HG02884 (cell line): ENCODE results near the gene UBE2V1.

Source experiments
- ATAC-seq: cut with Tn5 transposase; IDR thresholded peaks from one replicate; pipeline ENCODE4 v1.9.1; 2021; ENCODE audit warnings: mild to moderate bottlenecking, moderate library complexity; ENCODE audit not compliant: unreplicated experiment

Gene UBE2V1

DNA sequence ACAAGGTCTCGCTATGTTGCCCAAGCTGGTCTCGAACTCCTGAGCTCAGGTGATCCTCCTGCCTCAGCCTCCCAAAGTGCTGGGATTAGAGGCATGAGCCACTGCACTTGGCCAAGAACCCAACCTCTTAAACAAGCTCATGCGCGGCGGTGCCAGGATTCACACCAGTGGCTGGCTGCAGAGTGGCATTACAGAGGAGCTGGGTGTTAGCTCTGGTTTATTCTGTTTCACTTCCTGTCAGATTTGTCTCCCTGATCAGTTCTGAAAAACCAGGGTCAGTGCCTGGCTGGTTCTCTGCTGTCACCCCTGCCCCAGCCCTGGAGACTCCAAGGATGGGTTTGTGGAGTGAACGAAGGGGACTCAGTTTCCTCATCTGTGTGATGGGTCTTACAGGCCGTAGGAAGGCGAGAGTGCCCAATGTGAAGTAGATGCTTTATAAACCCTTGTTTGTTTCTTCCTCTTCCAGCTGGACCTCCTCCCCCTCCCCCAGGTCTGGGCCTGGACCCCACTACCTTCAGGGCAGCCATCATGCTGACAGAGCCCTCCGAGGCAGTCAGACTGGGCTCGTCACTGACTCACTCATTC is 63.4 kb downstream of the UBE2V1 start:
- ATAC-seq = no peak

DNA sequence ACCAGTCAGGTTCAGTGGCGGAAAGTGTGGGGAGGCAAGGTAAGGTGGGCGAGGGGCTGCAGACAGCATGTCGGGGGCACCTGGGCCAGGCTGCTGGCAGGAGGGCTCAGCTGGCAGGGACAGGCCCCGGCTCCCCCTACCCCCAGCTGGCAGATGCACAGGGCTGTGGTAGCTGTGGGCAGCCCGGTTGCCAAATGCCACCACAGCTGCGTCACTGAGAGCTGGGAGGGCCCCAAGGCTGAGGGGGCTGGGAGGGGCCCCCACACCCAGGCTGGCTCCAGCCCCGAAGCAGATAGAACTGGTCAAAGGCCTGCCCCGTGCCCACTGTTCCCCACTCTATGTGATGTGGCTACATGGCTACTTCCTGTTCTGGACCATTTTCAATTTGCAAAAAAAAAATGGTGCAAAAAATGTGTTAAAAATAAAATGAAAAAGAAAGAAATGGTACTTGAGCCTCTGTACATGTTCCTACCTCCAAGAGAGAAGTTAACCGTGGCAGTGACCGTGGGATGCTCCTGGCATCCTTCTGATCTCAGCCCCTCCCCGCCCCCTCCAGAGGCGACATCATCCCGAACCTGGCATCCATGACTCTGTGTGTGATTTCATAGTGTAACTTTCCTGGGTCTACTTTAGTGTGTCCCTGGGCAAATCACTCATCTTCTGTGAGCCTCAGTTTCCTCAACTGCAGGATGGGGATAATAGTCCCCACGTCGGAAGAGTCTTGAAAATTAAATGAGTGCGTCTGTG is 64.4 kb downstream of the UBE2V1 start:
- no peak for ATAC-seq

DNA sequence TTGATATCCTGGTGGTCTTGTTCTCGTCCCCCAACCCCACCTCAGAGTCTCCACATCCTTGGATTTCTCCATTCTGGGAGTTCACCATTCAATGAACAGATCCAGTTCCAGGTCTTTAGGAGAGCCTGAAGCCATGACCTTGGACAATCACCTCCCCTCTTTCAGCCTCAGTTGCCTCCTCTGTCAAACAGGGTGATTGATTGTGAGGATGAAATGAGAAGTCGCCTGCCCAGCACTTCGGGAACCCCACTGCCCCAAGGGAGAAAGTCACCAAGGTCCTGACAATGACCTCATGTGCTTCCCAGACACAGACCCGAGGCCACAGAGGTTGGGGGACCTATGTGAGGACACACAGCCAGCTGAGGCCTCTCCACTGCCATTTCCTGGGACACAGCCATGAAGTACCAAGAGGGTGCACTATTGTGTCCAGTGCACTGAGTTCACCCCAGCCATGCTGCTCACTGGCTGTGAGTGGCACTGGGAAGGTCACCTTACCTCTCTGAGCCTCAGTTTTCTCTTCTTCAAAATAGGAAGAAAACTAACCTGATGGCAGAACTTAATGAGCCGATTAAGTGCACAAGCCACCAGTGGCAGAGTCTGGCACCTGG is 68.5 kb downstream of the UBE2V1 start:
- ATAC-seq = no peak

DNA sequence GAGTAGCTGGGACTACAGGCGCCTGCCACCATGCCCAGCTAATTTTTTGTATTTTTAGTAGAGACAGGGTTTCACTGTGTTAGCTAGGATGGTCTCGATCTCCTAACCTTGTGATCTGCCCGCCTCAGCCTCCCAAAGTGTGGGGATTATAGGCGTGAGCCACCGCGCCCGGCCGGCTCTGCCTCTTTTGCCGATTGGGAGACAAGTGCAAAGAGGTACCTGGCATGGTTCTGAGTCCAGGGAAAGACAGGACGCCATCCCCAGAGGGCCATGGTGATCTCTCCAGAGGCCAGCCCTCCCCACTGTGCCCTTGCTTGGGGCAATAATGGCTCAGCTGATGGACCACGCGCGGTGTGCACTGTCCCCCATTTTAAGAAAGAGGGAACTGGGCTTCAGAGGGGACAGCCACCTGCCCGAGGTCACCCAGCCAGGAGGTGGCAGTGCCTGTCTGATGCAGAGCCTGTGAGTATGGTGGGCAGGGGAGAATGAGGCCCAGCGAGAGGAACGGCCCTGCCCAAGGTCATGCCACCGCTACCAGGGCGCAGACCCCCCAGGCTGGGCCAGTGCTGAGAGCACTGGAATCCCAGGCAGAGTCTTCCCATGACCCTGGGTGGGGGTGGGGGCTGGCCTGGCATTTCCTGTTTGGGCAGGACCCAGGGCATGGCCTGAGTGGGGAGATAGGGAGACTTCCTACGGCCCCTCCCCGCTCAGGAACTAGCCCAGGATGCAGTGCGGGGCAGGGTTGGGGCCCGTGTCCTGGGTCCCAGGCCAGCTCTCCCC is 69.2 kb downstream of the UBE2V1 start:
- ATAC-seq = no peak

DNA sequence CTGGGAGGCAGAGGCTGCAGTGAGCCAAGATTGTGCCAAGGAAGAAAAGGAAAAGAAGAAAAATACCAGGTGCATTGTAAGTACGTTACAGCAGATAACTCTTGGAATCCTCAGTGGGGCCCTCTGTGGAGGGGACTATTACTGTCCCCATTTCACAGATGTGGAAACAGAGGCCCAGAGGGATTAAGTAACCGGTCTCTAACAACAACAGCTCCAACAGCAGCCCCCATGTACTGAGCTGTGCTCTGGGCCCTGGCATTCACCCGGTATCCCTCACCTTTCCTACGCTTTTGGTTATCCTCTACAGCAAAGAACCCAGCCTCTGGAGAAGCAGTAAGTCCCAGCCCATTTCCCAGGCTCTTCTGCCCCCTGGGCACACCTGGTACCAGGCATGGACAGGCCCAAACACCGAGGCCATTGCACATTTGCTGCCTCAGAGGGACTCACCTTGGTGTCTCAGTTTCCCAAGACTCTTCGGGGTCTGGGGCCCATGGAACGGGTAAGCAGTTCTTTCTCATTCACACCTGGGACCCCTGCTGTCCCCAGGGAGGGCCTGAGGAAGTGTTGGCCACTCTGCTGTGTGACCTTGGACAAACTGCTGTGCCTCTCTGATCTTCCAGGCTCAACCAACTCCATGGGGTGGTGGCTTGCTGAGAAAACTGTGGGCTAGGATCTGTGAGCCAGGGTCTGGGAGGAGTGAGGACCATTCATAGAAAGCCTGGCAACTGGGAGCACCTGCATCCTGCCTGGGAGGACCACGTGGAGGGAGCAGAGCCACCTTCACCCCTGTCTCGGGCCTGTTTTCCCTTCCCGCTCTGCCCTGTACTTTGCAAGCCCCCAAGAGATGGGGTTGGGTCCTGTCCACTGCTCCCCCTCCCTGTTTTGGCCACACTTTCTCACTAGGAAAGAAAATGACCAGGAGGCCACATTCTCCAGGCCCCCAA is 70.3 kb downstream of the UBE2V1 start:
- no peak for ATAC-seq

DNA sequence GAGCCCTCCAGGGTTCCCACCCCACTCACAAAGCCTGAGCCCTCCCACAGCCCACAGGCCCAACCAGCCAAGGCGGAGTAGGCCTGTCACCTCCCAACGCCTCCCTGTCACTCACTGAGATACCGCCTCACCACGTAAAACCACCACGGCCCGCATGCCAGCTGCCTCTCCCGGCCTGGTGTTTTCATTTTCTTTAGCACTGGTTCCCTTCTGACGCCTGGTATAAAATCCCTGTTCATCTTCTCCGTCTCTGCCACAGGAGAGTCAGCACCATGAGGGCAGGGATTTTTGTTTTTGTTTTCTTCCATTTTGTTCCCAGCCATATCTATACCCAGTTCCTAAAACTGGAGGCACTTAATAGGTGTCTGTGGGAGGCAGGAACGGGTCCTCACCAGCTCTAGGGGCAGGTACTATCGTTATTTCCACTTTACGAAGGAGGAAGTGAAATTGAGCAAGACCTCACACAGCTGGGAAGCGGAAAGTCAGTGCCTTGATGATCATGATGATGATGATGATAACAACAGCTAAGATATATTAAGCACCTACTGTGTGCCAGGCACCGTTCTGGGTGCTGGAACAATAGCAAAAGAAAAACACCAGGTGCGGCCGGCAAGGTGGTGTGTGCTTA is 71.6 kb downstream of the UBE2V1 start:
- ATAC-seq = no peak

DNA sequence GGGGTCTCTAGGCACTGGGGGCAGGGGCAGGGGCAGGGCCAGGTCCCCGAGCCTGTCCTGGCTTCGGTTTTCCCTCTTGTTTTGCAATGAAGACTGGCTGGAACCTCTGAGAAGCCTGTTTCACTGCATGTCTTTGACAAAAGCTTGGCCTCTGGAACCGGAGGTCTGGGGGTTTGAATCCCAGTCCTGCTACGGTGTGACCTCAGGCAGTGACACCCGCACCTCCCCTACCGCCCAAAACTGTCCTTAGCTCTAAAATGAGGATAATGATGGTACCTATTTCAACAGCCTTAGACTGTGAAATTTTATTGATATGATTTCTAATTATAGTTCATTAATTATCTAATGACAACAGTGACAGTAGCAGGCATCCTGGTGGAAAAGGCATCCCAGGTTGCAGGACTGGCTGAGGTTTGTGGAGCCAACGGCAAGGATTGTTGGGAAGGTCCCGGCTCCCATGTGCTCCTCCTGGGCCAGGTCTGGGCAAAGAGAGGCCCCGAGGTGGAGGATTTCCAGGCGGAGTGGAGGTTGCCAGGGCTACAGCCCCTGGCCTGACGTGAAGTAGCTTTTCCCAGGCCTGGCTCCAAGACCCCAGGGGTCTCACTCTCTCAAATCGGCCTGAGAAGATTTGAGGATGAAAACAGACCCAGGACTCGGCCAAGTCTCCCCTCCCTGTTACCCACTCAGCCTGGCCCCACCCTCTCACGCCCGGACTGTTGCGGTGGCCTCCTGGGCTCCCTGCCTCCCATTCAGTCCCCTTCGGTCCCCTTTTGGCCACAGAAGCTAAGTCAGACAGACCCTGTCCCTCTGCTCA is 72.3 kb downstream of the UBE2V1 start:
- no peak for ATAC-seq

DNA sequence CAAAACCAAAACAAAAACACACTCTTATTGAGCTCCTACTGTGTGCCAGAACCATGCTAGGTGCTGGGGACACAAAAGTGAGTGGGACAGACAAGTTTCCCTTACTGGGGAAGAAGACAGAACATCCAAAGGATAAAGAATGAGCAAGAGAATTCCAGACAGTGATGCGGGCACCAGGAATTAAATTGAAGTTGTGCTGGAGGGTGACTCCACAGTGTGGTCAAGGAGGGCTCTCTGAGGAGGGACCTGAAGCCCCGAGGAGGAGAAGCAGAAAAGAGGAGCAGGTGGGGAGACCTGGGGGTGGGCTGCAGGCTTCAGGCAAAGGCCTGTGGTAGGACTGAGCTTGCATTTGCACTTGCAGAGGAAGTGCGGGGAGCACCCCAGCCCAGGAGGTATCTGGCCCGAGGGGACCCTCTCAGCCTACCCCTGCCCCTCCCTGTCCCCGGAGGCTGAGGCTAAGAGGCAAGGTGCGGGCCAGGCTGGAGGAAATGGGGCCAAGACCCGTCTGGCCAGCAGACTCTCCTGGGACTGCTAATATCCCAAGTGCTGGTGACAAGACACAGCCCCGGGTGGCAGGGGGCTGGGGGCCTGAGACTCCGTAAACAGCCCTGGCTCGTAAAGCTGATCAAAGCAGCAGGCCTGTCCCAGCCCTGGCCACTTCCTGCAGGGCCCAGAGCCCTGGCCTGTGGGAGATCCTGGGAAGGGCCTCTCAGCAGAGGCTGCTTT is 73.1 kb downstream of the UBE2V1 start:
- ATAC-seq = no peak

DNA sequence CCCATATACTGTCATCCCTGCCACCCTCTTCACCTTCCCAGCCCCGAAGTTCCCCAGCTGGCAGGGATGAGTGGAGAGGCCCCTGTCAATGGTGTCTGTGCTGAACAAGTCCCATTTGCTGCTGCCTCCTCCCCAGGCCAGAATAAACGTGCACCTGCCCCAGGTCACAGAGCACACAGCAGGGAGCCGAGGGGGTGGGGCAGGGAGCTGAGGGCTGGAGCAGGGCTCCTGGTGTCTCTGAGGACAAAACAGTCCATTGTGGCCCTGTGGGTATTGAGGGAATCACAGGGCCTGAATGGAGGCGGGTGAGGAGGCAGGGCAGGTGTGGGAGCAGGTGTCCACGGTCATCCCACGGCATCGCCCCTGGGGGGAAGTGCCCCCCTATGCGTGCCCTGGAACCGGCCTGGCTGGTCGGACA is 74.4 kb downstream of the UBE2V1 start:
- no peak for ATAC-seq

DNA sequence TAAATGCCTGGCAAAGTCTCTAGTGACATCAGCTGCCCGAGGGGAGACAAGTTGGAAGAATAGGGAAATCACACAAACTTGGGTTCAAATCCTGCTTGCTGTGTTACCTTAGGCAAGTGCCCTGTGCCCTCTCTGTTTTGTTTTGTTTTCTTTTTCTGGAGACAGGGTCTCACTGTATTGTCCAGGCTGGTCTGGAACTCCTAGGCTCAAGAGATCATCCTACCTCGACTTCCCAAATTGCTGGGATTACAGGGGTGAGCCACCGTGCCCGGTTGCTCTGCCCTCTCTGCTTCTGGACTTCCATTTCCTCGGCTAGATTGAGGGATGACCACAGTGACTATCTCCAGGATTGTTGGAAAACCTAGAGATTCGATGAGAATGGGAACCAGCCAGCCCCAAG is 74.8 kb downstream of the UBE2V1 start:
- no peak for ATAC-seq

DNA sequence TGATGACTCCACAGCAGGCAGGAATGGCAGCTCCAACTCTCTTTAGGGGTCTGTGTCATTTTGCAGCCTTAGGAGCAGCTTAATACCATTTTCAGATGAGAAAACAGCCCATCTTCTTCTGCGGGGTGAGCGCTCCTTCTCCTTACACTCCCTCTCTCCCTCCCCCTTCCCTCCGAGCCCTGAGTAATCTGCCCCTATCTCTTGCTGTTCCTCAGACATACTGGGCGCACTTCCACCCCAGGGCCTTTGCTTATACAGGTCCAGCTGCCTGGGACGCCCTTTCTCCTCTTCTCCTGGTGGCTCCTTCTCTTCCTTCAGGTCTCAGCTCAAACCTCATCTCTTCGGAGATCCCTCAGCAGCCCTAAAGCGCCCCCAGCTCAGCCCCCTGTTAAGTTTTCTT is 75.4 kb downstream of the UBE2V1 start:
- ATAC-seq = no peak

DNA sequence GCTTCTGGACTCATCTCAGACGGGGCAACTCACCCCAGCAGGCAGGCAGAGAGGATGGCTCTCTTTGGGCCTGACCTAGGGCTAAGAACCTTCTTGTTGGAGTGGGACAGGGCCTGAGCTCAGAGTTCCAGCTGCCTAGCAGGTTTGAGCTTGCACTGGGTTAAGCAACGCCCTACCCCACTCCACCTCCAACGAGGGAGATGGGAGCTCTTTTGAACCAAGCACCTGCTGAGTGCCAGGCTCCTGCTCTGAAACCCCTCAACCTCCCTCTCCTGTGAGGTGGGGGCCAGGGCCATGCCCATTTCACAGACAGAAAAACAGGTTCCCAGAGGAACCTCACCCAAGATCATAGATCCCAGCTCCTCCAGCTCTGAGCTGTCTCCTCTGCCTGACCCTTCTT is 75.8 kb downstream of the UBE2V1 start:
- ATAC-seq = no peak

DNA sequence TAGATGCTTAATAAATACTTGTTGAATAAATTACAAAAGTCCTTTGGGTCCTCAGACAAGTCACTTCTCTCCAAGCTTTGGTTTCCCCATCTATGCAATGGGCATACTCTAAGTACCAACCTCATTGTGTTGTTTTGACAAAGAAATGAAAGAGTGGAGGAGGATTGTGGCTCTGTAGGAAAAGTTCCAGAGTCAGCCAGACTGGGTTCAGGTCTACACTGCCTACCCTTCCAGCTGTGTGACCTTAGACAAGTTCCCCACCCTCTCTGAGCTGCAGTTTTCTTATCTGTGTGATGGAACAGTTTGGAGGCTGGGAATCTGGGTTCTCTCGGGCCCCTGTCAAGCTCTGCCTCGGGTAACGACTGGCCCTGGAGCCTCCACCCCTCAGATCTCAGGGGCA is 76.2 kb downstream of the UBE2V1 start:
- ATAC-seq = no peak

DNA sequence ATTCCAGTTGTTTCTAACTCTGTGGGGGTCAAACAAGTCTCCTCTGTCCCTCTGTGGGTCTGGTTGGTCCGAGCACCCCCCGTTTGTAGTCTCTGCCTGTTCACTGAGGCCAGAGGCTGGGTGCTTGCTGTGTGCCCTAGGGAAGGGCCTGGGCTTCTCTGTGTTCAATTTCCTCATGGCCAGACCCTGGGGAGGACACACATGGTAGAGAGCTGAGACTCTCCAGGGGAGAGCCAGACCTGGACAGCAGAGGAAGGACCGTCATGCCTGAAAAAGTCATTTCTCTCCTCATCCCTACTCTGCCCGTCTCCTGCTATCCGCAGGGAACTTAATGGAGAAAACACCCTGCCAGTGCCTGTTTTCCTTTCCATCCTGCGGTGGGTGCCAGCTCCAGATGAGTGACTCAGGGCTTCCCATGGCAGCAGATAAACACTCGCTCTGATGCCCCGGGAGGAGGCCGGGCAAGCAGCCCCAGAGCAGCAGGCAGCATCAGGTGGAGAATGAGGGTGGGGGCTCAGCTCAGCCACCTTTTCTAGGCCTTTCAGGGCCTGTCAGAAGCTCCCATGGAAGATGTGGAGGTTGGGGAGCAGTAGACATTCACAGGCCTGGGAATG is 78.3 kb downstream of the UBE2V1 start:
- no peak for ATAC-seq

DNA sequence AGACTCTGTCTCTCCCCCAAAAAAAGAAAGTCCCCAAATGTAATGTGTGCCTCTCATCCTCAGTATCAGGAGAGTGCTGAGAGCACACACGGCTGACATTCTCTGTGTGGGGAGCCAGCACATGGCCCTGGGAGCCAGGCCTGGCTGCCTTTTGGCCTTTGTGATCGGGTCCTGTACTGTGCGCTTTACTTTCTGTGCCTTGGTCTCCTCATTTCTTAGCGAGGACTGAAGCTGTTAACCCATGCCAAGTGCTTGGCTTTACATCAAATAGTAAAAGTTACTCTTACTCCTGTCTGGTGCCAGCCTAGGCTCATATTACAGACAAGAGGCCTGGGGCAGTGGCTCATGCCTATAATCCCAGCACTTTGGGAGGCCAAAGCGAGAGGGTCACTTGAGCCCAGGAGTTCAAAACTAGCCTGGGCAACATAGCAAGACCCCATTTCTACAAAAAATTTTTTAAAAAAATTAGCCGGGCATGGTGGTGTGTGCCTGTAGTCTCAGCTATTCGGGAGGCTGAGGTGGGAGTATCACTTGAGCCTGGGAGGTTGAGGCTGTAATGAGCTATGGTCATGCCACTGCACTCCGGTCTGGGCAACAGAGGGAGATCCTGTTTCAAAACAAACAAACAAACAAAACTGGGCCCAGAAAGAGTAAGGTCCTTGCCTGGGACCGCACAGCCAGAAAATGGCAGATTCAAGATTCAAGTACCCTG is 79.8 kb downstream of the UBE2V1 start:
- no peak for ATAC-seq
